GM12865 (cell line): Measurements from ENCODE around the gene LYRM4.

Experiments
- DNase-seq: peaks from one replicate; pipeline ENCODE4 v3.0.0; 2010; ENCODE audit warnings: low read depth
- H3K4me3 ChIP-seq: 2 replicates; pipeline ENCODE4 v1.5.1; 2011; ENCODE audit warnings: mild to moderate bottlenecking, low read depth, low read length, control low read depth
- CTCF ChIP-seq: IDR thresholded peaks from 2 replicates; pipeline ENCODE4 v1.5.1; 2011; ENCODE audit warnings: low read length, control low read depth, low read depth, inconsistent platforms; ENCODE audit not compliant: insufficient read depth; ENCODE audit errors: missing control alignments

The LYRM4 gene

GRCh38 chr6:5111626-5112025, 149.1 kb downstream of the LYRM4 start:
- no peak for TF ChIP-seq CTCF
- H3K4me3 ChIP-seq, result no peak overlapping the region
- DNase-seq, result no peak

GRCh38 chr6:5110246-5110645, 150.5 kb downstream of the LYRM4 start:
- TF ChIP-seq CTCF, result no peak
- no peak overlapping the region for H3K4me3 ChIP-seq

GRCh38 chr6:5109436-5109835, 151.3 kb downstream of the LYRM4 start:
- no peak for TF ChIP-seq CTCF
- H3K4me3 ChIP-seq, result no peak overlapping the region
- DNase-seq, result no peak

More at GRCh38 chr6:5110246-5110645, 150.5 kb downstream of the LYRM4 start:
- no peak for DNase-seq

GRCh38 chr6:5108536-5109150, 152.1 kb downstream of the LYRM4 start:
- H3K4me3 ChIP-seq, result no peak overlapping the region
- TF ChIP-seq CTCF, result no peak
- DNase-seq, result no peak

- TF ChIP-seq CTCF, result no peak
- no peak overlapping the region for H3K4me3 ChIP-seq
- DNase-seq, result no peak
Observed at GRCh38 chr6:5108068-5108467, 152.7 kb downstream of the LYRM4 start.

- no peak overlapping the region for H3K4me3 ChIP-seq
- TF ChIP-seq CTCF, result no peak
- DNase-seq, result no peak
Observed at GRCh38 chr6:5107341-5107740, 153.4 kb downstream of the LYRM4 start.

GRCh38 chr6:5105146-5105545, 155.6 kb downstream of the LYRM4 start:
- no peak for TF ChIP-seq CTCF
- no peak for DNase-seq
- H3K4me3 ChIP-seq, result no peak overlapping the region
